ENCODE measurements around the gene LYPLA2.
"Not testable (repeated sequence)": the region's sequence is repeated elsewhere in the genome, so short reads cannot be mapped to it uniquely, and the experiment has no call there.

Gene LYPLA2

DNA sequence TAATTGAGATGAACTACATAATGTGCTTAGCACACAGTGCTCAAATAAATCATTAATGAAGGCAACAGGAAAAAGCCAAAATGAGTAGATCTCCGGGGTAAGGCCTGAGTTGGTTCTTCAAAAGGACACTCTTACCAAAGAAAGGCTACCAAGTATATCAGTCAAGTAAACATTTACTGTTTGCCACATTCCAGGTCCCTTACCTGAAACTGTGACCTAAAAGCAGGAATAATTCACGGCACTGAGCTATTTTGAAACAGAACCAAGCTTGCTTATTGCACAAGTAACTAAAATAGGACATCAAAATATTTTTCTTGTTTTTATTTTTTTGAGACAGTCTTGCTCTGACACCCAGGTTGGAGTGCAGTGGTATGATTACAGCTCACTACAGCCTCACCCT, 14.7 kb upstream of the LYPLA2 start:
- POLR2A ChIA-PET (ENCODE audit: low non-redundant PET) = no interaction called here

DNA sequence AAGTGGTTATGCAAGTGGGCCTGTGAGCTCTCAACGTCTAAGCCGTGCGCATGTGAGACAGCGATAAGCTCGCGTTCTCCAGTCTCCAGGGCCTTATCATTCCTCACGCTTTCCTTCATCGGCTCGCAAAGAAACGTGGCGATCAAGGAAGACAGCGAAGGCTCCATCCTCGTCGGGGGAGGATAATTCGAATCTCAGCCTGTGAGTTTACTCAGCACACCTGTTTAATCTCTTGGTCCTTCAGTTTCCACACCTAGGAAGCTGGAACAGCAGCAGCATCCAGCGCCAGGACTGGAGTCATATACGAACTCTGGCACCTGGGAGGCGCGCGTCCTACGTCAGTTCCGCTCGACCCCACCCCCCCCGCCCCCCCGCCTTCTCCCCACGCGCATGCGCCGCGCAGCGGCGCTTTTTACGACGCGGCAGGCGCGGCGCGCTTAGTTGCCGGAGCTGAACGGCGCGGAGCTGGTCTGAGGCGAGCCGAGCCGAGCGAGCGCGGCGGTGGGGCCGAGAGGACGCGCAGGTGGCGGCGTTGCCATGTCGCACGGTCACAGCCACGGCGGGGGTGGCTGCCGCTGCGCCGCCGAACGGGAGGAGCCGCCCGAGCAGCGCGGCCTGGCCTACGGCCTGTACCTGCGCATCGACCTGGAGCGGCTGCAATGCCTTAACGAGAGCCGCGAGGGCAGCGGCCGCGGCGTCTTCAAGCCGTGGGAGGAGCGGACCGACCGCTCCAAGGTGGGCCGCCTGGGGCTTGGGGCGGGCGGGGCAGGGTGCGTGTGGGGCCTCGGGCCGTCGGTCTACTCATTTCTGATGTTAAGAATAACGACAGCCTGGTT, 12.7 kb upstream of the LYPLA2 start, which contains the start of gene PITHD1:
Gene PITHD1, plus strand, starts transcription at position 440 of the 836 bp plus-strand sequence. Its CDS starts 98 bp downstream, at position 538.
- CTCF ChIA-PET = interaction anchor here (0.6 to 1.8 kb wide), 3 partner anchors 10 to 289 kb away, joined by 3 to 6 read pairs (median 3); no protein-coding TSS in a partner anchor
- TF ChIP-seq, protein P1, sequence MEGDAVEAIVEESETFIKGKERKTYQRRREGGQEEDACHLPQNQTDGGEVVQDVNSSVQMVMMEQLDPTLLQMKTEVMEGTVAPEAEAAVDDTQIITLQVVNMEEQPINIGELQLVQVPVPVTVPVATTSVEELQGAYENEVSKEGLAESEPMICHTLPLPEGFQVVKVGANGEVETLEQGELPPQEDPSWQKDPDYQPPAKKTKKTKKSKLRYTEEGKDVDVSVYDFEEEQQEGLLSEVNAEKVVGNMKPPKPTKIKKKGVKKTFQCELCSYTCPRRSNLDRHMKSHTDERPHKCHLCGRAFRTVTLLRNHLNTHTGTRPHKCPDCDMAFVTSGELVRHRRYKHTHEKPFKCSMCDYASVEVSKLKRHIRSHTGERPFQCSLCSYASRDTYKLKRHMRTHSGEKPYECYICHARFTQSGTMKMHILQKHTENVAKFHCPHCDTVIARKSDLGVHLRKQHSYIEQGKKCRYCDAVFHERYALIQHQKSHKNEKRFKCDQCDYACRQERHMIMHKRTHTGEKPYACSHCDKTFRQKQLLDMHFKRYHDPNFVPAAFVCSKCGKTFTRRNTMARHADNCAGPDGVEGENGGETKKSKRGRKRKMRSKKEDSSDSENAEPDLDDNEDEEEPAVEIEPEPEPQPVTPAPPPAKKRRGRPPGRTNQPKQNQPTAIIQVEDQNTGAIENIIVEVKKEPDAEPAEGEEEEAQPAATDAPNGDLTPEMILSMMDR (conservative IDR thresholded peaks at IDR 0.05; ENCODE audit: low read depth) = no peak
- POLR2A ChIA-PET (ENCODE audit: low non-redundant PET) = interaction anchor here (1.0 to 1.1 kb wide), 2 partner anchors 14 to 21 kb away, joined by 3 to 5 read pairs; no protein-coding TSS in a partner anchor
- peak within 1 kb of the TSS; percentile 84 for H3K27ac ChIP-seq
- DNase-seq (ENCODE audit: low spot score) = peak; percentile 98

More for the DNA sequence above, 14.7 kb upstream of the LYPLA2 start:
- no peak for DNase-seq (ENCODE audit: low spot score)
- no peak overlapping the region for H3K27ac ChIP-seq
- CTCF ChIA-PET = interaction anchor here (0.6 kb wide), 1 partner anchor 84 kb away, joined by 5 read pairs; no protein-coding TSS in a partner anchor
- TF ChIP-seq, protein P1 (conservative IDR thresholded peaks at IDR 0.05; ENCODE audit: low read depth) = no peak

GRCh38 chr1:23779826-23780371, 11.0 kb upstream of the LYPLA2 start:
- TF ChIP-seq, protein P1 (conservative IDR thresholded peaks at IDR 0.05; ENCODE audit: low read depth) = no peak
- POLR2A ChIA-PET (ENCODE audit: low non-redundant PET) = interaction anchor here (0.6 to 1.8 kb wide), 2 partner anchors 21 to 34 kb away, joined by 4 to 15 read pairs; partner anchors contain the start of gene GALE
- CTCF ChIA-PET = interaction anchor here (1.1 to 1.8 kb wide), 3 partner anchors 9 to 12 kb away, joined by 3 to 6 read pairs (median 4); partner anchors contain the start of gene LYPLA2
- no peak overlapping the region for H3K27ac ChIP-seq
- peak; percentile 64 for DNase-seq (ENCODE audit: low spot score)

DNA sequence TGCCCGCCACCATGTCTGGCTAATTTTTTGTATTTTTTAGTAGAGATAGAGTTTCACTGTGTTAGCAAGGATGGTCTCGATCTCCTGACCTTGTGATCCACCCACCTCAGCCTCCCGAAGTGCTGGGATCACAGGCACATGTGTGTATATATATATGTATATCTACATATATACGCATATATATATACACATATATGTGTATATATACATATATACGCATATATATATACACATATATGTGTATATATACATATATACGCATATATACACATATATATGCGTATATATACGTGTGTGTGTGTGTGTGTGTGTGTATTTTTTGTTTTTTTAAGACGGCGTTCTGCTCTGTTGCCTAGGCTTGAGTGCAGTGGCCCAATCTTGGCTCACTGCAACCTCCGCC, 7.8 kb upstream of the LYPLA2 start:
- DNase-seq (ENCODE audit: low spot score); POLR2A ChIA-PET (ENCODE audit: low non-redundant PET); CTCF ChIA-PET; H3K27ac ChIP-seq: not testable (repeated sequence)

GRCh38 chr1:23784846-23785245, 6.1 kb upstream of the LYPLA2 start:
- POLR2A ChIA-PET (ENCODE audit: low non-redundant PET) = interaction anchor here (0.7 kb wide), 1 partner anchor 81 kb away, joined by 8 read pairs; no protein-coding TSS in a partner anchor

GRCh38 chr1:23787701-23788100, 3.2 kb upstream of the LYPLA2 start:
- H3K27ac ChIP-seq = no peak overlapping the region
- TF ChIP-seq, protein P1 (conservative IDR thresholded peaks at IDR 0.05; ENCODE audit: low read depth) = no peak
- POLR2A ChIA-PET (ENCODE audit: low non-redundant PET) = no interaction called here
- no peak for DNase-seq (ENCODE audit: low spot score)
- CTCF ChIA-PET = interaction anchor here (1.7 kb wide), 1 partner anchor 8 kb away, joined by 6 read pairs; no protein-coding TSS in a partner anchor

More at GRCh38 chr1:23784846-23785245, 6.1 kb upstream of the LYPLA2 start:
- DNase-seq (ENCODE audit: low spot score) = no peak
- TF ChIP-seq, protein P1 (conservative IDR thresholded peaks at IDR 0.05; ENCODE audit: low read depth) = no peak
- CTCF ChIA-PET = interaction anchor here (0.7 kb wide), 1 partner anchor 8 kb away, joined by 3 read pairs; no protein-coding TSS in a partner anchor
- no peak overlapping the region for H3K27ac ChIP-seq
